ENCODE data around the gene SLC6A1. TPM values are rescaled to one million over a fixed set of nuclear protein-coding genes. Genes with fewer than 3 reads are reported as not detected.

SLC6A1 gene
- total and polyA plus RNA-seq, 2 of the 8 experiments (the other 6 are each of a cell fraction or from before 2014, with no cell fraction given), result 0.30 to 0.63 TPM

DNA sequence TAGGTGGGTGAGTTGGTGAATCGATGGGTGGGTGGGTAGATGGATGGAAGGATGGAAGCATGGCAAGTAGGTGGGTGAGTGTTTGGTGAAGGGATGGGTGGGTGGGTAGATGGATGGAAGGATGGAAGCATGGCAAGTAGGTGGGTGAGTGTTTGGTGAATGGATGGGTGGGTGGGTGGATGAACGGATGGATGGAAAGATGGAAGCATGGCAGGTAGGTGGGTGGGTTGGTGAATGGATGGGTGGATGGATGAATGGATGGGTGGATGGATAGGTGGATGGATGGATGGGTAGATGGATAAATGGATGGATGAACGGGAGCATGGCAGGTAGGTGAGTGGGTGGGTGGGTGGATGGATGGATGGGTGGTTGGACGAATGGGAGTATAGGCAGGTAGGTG lies 65.1 kb downstream of the SLC6A1 start:
- no peak for DNase-seq (ENCODE audit: low read depth in 1 of 2, low spot score in 2 of 2)
- Histone ChIP-seq H3K18ac (ENCODE audit: extremely low read depth, low read length) (no peak overlapping the region), H2AFZ (ENCODE audit: low read length) (no peak overlapping the region), H4K5ac (ENCODE audit: insufficient read length, low read depth, low read length) (no peak overlapping the region), H3K9me3 (ENCODE audit: insufficient read depth in 2 of 2, low read depth in 1 of 2, low read length in 1 of 2) (peaks cover 0 to under 1% of the 10 kb centered on the region in 2 experiments; a peak in 2 of 4 replicates), H4K8ac (ENCODE audit: extremely low read depth, insufficient read depth, low read length) (no peak overlapping the region), H3K9ac (replicated peaks in 1 of 4; ENCODE audit: extremely low read depth in 1 of 4, low read depth in 3 of 4, low read length in 3 of 4) (no peak overlapping the region), H3K4me3 (ENCODE audit: extremely low read depth in 1 of 4, insufficient read depth in 2 of 4, low read depth in 3 of 4, low read length in 4 of 4) (no peak overlapping the region), H3K56ac (replicated peaks; ENCODE audit: insufficient read length, low read depth, low read length) (no peak overlapping the region), H3K79me2 (ENCODE audit: control insufficient read depth in 1 of 2, insufficient read depth in 2 of 2, low read length in 2 of 2) (no peaks in the 10 kb centered on the region), H3K23ac (ENCODE audit: insufficient read length) (no peak overlapping the region), H3K36me3 (ENCODE audit: control insufficient read depth in 2 of 4, insufficient read depth in 4 of 4, low read length in 3 of 4) (no peaks in the 10 kb centered on the region), H2BK20ac (ENCODE audit: low read length) (no peak overlapping the region), H2AK5ac (ENCODE audit: low read depth, low read length) (no peak overlapping the region), H2BK5ac (ENCODE audit: low read depth, low read length) (no peak overlapping the region), H4K91ac (replicated peaks; ENCODE audit: insufficient read length, low read length) (no peak overlapping the region), H3K79me1 (ENCODE audit: low read depth, low read length) (no peaks in the 10 kb centered on the region), H3K27ac (ENCODE audit: low read depth, low read length) (no peak overlapping the region), H4K20me1 (replicated peaks in 1 of 2; ENCODE audit: control insufficient read depth in 1 of 2, insufficient read depth in 2 of 2, low read length in 2 of 2) (peaks cover 0 to 3% of the 10 kb centered on the region in 2 experiments), H2BK12ac (ENCODE audit: low read depth, low read length) (no peak overlapping the region), H3K4me1 (replicated peaks in 1 of 4; ENCODE audit: control insufficient read depth in 3 of 4, insufficient read depth in 4 of 4, low read length in 3 of 4) (peaks cover 0 to 6% (median 1%) of the 10 kb centered on the region in 4 experiments; a peak in 2 of 7 replicates), H3K4me2 (ENCODE audit: insufficient read depth in 1 of 2, low read depth in 2 of 2, low read length in 2 of 2) (no peak overlapping the region), H3K4ac (replicated peaks; ENCODE audit: insufficient read length, low read depth, low read length) (no peak overlapping the region), H2BK120ac (replicated peaks; ENCODE audit: low read depth, low read length) (no peak overlapping the region), H3K14ac (ENCODE audit: insufficient read length) (no peak overlapping the region), H2BK15ac (ENCODE audit: low read length) (no peak overlapping the region), H3K23me2 (ENCODE audit: low read depth, low read length) (peaks cover 15% of the 10 kb centered on the region; the same call in 1 of the 2 replicates), H3K27me3 (replicated peaks in 1 of 4; ENCODE audit: control insufficient read depth in 3 of 4, extremely low read depth in 1 of 4, insufficient read depth in 3 of 4, low read length in 3 of 4) (peaks cover 8 to 19% (median 13%) of the 10 kb centered on the region in 4 experiments; a peak in 6 of 7 replicates)
- TF ChIP-seq GABPA (IDR thresholded peaks at IDR 0.05; ENCODE audit: borderline replicate concordance, insufficient read depth, low read length), result no peak
- no peak for TF ChIP-seq RBBP5 (IDR thresholded peaks at IDR 0.05; ENCODE audit: borderline replicate concordance, low read depth, low read length)
- no peak for TF ChIP-seq TCF12 (IDR thresholded peaks at IDR 0.05; ENCODE audit: low read depth, low read length)
- ChIA-PET CTCF (ENCODE audit: partially characterized antibody) (interaction anchor here (1.0 to 5.1 kb wide), 6 partner anchors 9 to 221 kb away, joined by 3 to 211 read pairs (median 20); no protein-coding TSS in a partner anchor), POLR2A (ENCODE audit: partially characterized antibody) (no interaction called here)
- FAIRE-seq, result no peak
- 88 to 100% methylated on average over 1 of the region's 4 CpGs for WGBS, 2 experiments (ENCODE audit: extremely low coverage in 1 of 2, insufficient coverage in 1 of 2, insufficient read length in 1 of 2, insufficient replicate concordance in 2 of 2, low coverage in 1 of 2, low lambda C conversion rate in 2 of 2, missing lambda C conversion rate in 1 of 2)

Data from H1 (cell line).